ENCODE measurements around the gene FMN2. TPM values are rescaled to one million over a fixed set of nuclear protein-coding genes. Genes with fewer than 3 reads are reported as not detected.

FMN2 gene
- polyA plus RNA-seq, 3 donors = 0.37 to 3.0 (median 0.56) TPM

GRCh38 chr1:240093120-240093961 is 1.7 kb downstream of the FMN2 start:
- H3K27ac ChIP-seq (ENCODE audit: low read depth, low read length) = no peak overlapping the region
- WGBS, 3 donors = 5 to 9% (median 9%) methylated on average over 55 to 65 of the region's 65 CpGs

GRCh38 chr1:240094041-240094722 is 2.5 kb downstream of the FMN2 start:
- WGBS, 3 donors = 87 to 88% (median 88%) methylated on average over 14 of the region's 14 CpGs
- no peak overlapping the region for H3K27ac ChIP-seq (ENCODE audit: low read depth, low read length)

GRCh38 chr1:240096974-240097373 is 5.3 kb downstream of the FMN2 start:
- H3K27ac ChIP-seq (ENCODE audit: low read depth, low read length) = no peak overlapping the region

GRCh38 chr1:240098534-240098933 is 6.9 kb downstream of the FMN2 start:
- H3K27ac ChIP-seq (ENCODE audit: low read depth, low read length) = no peak overlapping the region
- WGBS, 3 donors = 84 to 91% (median 89%) methylated on average over 6 of the region's 6 CpGs

More at GRCh38 chr1:240096974-240097373, 5.3 kb downstream of the FMN2 start:
- WGBS, 3 donors = 75 to 86% (median 85%) methylated on average over 4 of the region's 4 CpGs

- H3K27ac ChIP-seq (ENCODE audit: low read depth, low read length) = no peak overlapping the region
- 49 to 50% (median 49%) methylated on average over 5 of the region's 5 CpGs for WGBS, 3 donors
These were observed 7.6 kb downstream of the FMN2 start for GRCh38 chr1:240099329-240099728.

- WGBS, 3 donors = 48 to 56% (median 50%) methylated on average over 3 of the region's 3 CpGs
- H3K27ac ChIP-seq (ENCODE audit: low read depth, low read length) = no peak overlapping the region
These were observed 8.1 kb downstream of the FMN2 start for GRCh38 chr1:240099748-240100147.

- 69 to 80% (median 78%) methylated on average over 1 of the region's 1 CpG for WGBS, 3 donors
- no peak overlapping the region for H3K27ac ChIP-seq (ENCODE audit: low read depth, low read length)
These were observed 8.8 kb downstream of the FMN2 start for GRCh38 chr1:240100371-240100934.

- WGBS, 3 donors = 76 to 84% (median 81%) methylated on average over 7 of the region's 7 CpGs
- H3K27ac ChIP-seq (ENCODE audit: low read depth, low read length) = no peak overlapping the region
These were observed 9.6 kb downstream of the FMN2 start for GRCh38 chr1:240101306-240101705.

- H3K27ac ChIP-seq (ENCODE audit: low read depth, low read length) = no peak overlapping the region
- 73 to 94% (median 92%) methylated on average over 3 of the region's 3 CpGs for WGBS, 3 donors
These were observed 10.1 kb downstream of the FMN2 start for GRCh38 chr1:240101737-240102136.

- WGBS, 3 donors = 67 to 90% (median 82%) methylated on average over 2 of the region's 2 CpGs
- no peak overlapping the region for H3K27ac ChIP-seq (ENCODE audit: low read depth, low read length)
These were observed 13.0 kb downstream of the FMN2 start for GRCh38 chr1:240104672-240105071.

- no peak overlapping the region for H3K27ac ChIP-seq (ENCODE audit: low read depth, low read length)
- 61 to 67% (median 64%) methylated on average over 3 of the region's 3 CpGs for WGBS, 3 donors
These were observed 15.5 kb downstream of the FMN2 start for GRCh38 chr1:240107058-240107684.

- H3K27ac ChIP-seq (ENCODE audit: low read depth, low read length) = no peak overlapping the region
- 70 to 84% (median 82%) methylated on average over 2 of the region's 2 CpGs for WGBS, 3 donors
These were observed 17.4 kb downstream of the FMN2 start for GRCh38 chr1:240109130-240109529.

- 63 to 72% (median 66%) methylated on average over 5 of the region's 5 CpGs for WGBS, 3 donors
These were observed 18.4 kb downstream of the FMN2 start for GRCh38 chr1:240109920-240110636.

GRCh38 chr1:240111558-240111957 is 19.9 kb downstream of the FMN2 start:
- no peak overlapping the region for H3K27ac ChIP-seq (ENCODE audit: low read depth, low read length)
- 70 to 78% (median 75%) methylated on average over 6 of the region's 6 CpGs for WGBS, 3 donors

More at GRCh38 chr1:240109920-240110636, 18.4 kb downstream of the FMN2 start:
- H3K27ac ChIP-seq (ENCODE audit: low read depth, low read length) = no peak overlapping the region

- no peak overlapping the region for H3K27ac ChIP-seq (ENCODE audit: low read depth, low read length)
- WGBS, 3 donors = 37 to 65% (median 50%) methylated on average over 1 of the region's 1 CpG
These were observed 22.5 kb downstream of the FMN2 start for GRCh38 chr1:240114222-240114621.

- H3K27ac ChIP-seq (ENCODE audit: low read depth, low read length) = no peak overlapping the region
- 70 to 77% (median 77%) methylated on average over 6 of the region's 6 CpGs for WGBS, 3 donors
These were observed 24.1 kb downstream of the FMN2 start for GRCh38 chr1:240115831-240116230.

- H3K27ac ChIP-seq (ENCODE audit: low read depth, low read length) = no peak overlapping the region
- 70 to 80% (median 79%) methylated on average over 15 to 16 of the region's 16 CpGs for WGBS, 3 donors
These were observed 25.4 kb downstream of the FMN2 start for GRCh38 chr1:240116831-240117769.
